Measurements from ENCODE around the gene MAPK10. TPM values are rescaled to one million over a fixed set of nuclear protein-coding genes. Genes with fewer than 3 reads are reported as not detected.

MAPK10 gene
- total and polyA plus RNA-seq, 2 donors (not counting 1 experiment from before 2014, with no cell fraction given): 3.8 to 20.0 TPM

DNA sequence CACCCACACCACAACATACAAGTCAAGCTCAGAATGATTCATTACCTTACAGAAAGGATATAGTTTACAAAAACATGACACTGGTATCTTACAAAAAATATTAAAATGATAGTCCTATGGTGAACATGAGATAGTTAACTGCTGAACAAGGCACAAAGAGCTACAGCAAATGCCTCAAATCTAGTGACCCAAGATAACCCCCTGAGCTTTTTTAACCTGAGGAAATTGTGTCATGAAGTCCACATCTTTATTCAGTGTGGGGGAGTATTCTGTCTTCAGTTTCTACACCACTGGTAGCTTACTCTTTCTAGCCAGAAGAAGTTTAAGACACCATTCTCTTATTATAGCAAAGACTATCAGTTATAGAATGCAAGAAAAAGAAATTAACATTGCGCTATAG, 218.7 kb downstream of the MAPK10 start:
- no peaks in the 10 kb centered on the region for H3K27me3 ChIP-seq (ENCODE audit: control insufficient read depth, insufficient read depth, low read length)
- no peak overlapping the region for H3K27ac ChIP-seq (ENCODE audit: insufficient read depth, low read length)
- H3K36me3 ChIP-seq (ENCODE audit: control insufficient read depth, insufficient read depth, low read length): no peaks in the 10 kb centered on the region
- no peak overlapping the region for H3K9ac ChIP-seq (ENCODE audit: insufficient read depth, low read length)
- no peak overlapping the region for H3K4me2 ChIP-seq (ENCODE audit: extremely low read depth, insufficient read depth, low read length)
- no peaks in the 10 kb centered on the region for H3K79me2 ChIP-seq (ENCODE audit: control insufficient read depth, insufficient read depth, low read length)
- TF ChIP-seq, protein P1, sequence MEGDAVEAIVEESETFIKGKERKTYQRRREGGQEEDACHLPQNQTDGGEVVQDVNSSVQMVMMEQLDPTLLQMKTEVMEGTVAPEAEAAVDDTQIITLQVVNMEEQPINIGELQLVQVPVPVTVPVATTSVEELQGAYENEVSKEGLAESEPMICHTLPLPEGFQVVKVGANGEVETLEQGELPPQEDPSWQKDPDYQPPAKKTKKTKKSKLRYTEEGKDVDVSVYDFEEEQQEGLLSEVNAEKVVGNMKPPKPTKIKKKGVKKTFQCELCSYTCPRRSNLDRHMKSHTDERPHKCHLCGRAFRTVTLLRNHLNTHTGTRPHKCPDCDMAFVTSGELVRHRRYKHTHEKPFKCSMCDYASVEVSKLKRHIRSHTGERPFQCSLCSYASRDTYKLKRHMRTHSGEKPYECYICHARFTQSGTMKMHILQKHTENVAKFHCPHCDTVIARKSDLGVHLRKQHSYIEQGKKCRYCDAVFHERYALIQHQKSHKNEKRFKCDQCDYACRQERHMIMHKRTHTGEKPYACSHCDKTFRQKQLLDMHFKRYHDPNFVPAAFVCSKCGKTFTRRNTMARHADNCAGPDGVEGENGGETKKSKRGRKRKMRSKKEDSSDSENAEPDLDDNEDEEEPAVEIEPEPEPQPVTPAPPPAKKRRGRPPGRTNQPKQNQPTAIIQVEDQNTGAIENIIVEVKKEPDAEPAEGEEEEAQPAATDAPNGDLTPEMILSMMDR (conservative IDR thresholded peaks at IDR 0.05 in 1 of 2, IDR thresholded peaks at IDR 0.05 in 1 of 2; ENCODE audit: low read depth in 1 of 2, low read length in 2 of 2): no peak
- no peak for TF ChIP-seq EZH2 (IDR thresholded peaks at IDR 0.05; ENCODE audit: low read length, missing control alignments)
- H3K4me1 ChIP-seq (ENCODE audit: control insufficient read depth, extremely low read depth, insufficient read depth, low read length): no peaks in the 10 kb centered on the region
- H2AFZ ChIP-seq (ENCODE audit: low read length): no peak overlapping the region
- no peak for DNase-seq (ENCODE audit: low read depth in 2 of 2)
- no peaks in the 10 kb centered on the region for H4K20me1 ChIP-seq (ENCODE audit: control insufficient read depth, extremely low read depth, insufficient read depth, low read length)
- H3K9me3 ChIP-seq (ENCODE audit: control insufficient read depth, insufficient read depth, low read depth, low read length): no peaks in the 10 kb centered on the region
- no peak overlapping the region for H3K4me3 ChIP-seq (replicated peaks in 1 of 4; ENCODE audit: control extremely low read depth in 1 of 4, insufficient read depth in 1 of 4, low read depth in 3 of 4, low read length in 4 of 4)

DNA sequence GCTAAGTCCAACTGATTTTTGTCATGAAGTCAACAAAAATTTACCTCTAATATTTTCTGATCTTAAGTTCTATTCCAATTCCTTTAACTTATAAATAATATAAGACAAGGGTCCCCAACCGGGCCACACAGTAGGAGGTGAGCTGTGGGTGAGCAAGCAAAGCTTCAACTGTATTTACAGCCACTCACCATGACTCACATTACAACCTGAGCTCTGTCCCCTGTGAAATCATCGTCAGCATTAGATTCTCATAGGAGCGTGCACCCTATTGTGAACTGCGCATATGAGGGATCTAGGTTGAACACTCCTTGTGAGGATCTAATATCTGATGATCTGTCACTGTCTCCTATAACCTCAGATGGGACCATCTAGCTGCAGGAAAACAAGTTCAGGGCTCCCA, 227.4 kb downstream of the MAPK10 start:
- Histone ChIP-seq H3K36me3 (ENCODE audit: control insufficient read depth, insufficient read depth, low read length) (no peaks in the 10 kb centered on the region), H3K4me1 (ENCODE audit: control insufficient read depth, extremely low read depth, insufficient read depth, low read length) (no peaks in the 10 kb centered on the region), H3K4me2 (ENCODE audit: extremely low read depth, insufficient read depth, low read length) (no peak overlapping the region), H3K9me3 (ENCODE audit: control insufficient read depth, insufficient read depth, low read depth, low read length) (no peaks in the 10 kb centered on the region), H3K4me3 (replicated peaks in 1 of 4; ENCODE audit: control extremely low read depth in 1 of 4, insufficient read depth in 1 of 4, low read depth in 3 of 4, low read length in 4 of 4) (no peak overlapping the region), H3K27me3 (ENCODE audit: control insufficient read depth, insufficient read depth, low read length) (no peaks in the 10 kb centered on the region), H2AFZ (ENCODE audit: low read length) (no peak overlapping the region), H4K20me1 (ENCODE audit: control insufficient read depth, extremely low read depth, insufficient read depth, low read length) (no peaks in the 10 kb centered on the region), H3K9ac (ENCODE audit: insufficient read depth, low read length) (no peak overlapping the region), H3K27ac (ENCODE audit: insufficient read depth, low read length) (no peak overlapping the region), H3K79me2 (ENCODE audit: control insufficient read depth, insufficient read depth, low read length) (no peaks in the 10 kb centered on the region)
- TF ChIP-seq, protein P1 (conservative IDR thresholded peaks at IDR 0.05 in 1 of 2, IDR thresholded peaks at IDR 0.05 in 1 of 2; ENCODE audit: low read depth in 1 of 2, low read length in 2 of 2): no peak
- no peak for TF ChIP-seq EZH2 (IDR thresholded peaks at IDR 0.05; ENCODE audit: low read length, missing control alignments)
- no peak for DNase-seq (ENCODE audit: low read depth in 2 of 2)

DNA sequence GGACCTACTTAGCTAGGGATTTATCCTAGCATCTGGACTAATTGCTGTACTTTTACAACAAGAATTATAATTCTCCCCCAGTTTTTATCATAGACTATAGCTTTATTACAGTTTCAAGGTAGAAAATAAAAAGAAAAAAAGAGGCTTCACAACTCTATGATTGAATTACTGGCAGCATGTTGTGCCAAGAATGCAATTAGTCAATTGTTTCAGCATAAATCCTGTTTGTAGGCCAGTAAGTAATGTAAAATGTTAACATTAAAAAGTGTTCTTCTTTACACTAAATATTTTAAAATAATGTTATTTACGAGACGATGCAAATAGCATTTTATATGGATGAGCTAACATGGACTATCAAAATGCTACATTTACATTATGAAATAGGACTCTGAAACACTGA, 228.4 kb downstream of the MAPK10 start:
- Histone ChIP-seq H3K27me3 (ENCODE audit: control insufficient read depth, insufficient read depth, low read length) (no peaks in the 10 kb centered on the region), H3K4me2 (ENCODE audit: extremely low read depth, insufficient read depth, low read length) (no peak overlapping the region), H4K20me1 (ENCODE audit: control insufficient read depth, extremely low read depth, insufficient read depth, low read length) (no peaks in the 10 kb centered on the region), H3K4me1 (ENCODE audit: control insufficient read depth, extremely low read depth, insufficient read depth, low read length) (no peaks in the 10 kb centered on the region), H3K9me3 (ENCODE audit: control insufficient read depth, insufficient read depth, low read depth, low read length) (no peaks in the 10 kb centered on the region), H3K4me3 (replicated peaks in 1 of 4; ENCODE audit: control extremely low read depth in 1 of 4, insufficient read depth in 1 of 4, low read depth in 3 of 4, low read length in 4 of 4) (no peak overlapping the region), H2AFZ (ENCODE audit: low read length) (no peak overlapping the region), H3K9ac (ENCODE audit: insufficient read depth, low read length) (no peak overlapping the region), H3K27ac (ENCODE audit: insufficient read depth, low read length) (no peak overlapping the region), H3K79me2 (ENCODE audit: control insufficient read depth, insufficient read depth, low read length) (no peaks in the 10 kb centered on the region), H3K36me3 (ENCODE audit: control insufficient read depth, insufficient read depth, low read length) (no peaks in the 10 kb centered on the region)
- no peak for DNase-seq (ENCODE audit: low read depth in 2 of 2)
- no peak for TF ChIP-seq EZH2 (IDR thresholded peaks at IDR 0.05; ENCODE audit: low read length, missing control alignments)
- TF ChIP-seq, protein P1 (conservative IDR thresholded peaks at IDR 0.05 in 1 of 2, IDR thresholded peaks at IDR 0.05 in 1 of 2; ENCODE audit: low read depth in 1 of 2, low read length in 2 of 2): no peak

All from fibroblast of lung (primary cell).